GM19023 (cell line): ENCODE measurements around the gene DIABLO.
"Not testable (repeated sequence)": the region's sequence is repeated elsewhere in the genome, so short reads cannot be mapped to it uniquely, and the experiment has no call there.

Experiments used
- ATAC-seq: cut with Tn5 transposase; IDR thresholded peaks from one replicate; pipeline ENCODE4 v1.9.1; 2021; ENCODE audit warnings: mild to moderate bottlenecking, moderate library complexity; ENCODE audit not compliant: unreplicated experiment

Gene DIABLO

GRCh38 chr12:122225683-122226365 lies at the start of gene DIABLO:
Gene DIABLO (minus strand): TSS chr12:122226052. CDS start chr12:122226014, 38 bp downstream.
- peak; percentile 93 for ATAC-seq

- no peak for ATAC-seq
These were observed 49.6 kb upstream of the DIABLO start for GRCh38 chr12:122275459-122275858.

GRCh38 chr12:122266230-122266901 lies 40.5 kb upstream of the DIABLO start, which contains the start of gene VPS33A:
Gene VPS33A (minus strand): TSS chr12:122266494. CDS start chr12:122266408, 86 bp downstream.
- ATAC-seq: peak; percentile 87

- ATAC-seq: peak; percentile 30
These were observed 40.0 kb upstream of the DIABLO start for GRCh38 chr12:122265886-122266229.

GRCh38 chr12:122265476-122265875 lies 39.6 kb upstream of the DIABLO start:
- ATAC-seq: no peak

GRCh38 chr12:122260735-122261134 lies 34.9 kb upstream of the DIABLO start:
- not testable (repeated sequence) for ATAC-seq

GRCh38 chr12:122258939-122259338 lies 33.1 kb upstream of the DIABLO start:
- ATAC-seq: not testable (repeated sequence)

- not testable (repeated sequence) for ATAC-seq
These were observed 32.6 kb upstream of the DIABLO start for GRCh38 chr12:122258462-122258861.

GRCh38 chr12:122250536-122250935 lies 24.7 kb upstream of the DIABLO start:
- no peak for ATAC-seq

GRCh38 chr12:122250047-122250446 lies 24.2 kb upstream of the DIABLO start:
- ATAC-seq: no peak

GRCh38 chr12:122245553-122245952 lies 19.7 kb upstream of the DIABLO start:
- no peak for ATAC-seq

- ATAC-seq: no peak
These were observed 18.9 kb upstream of the DIABLO start for GRCh38 chr12:122244565-122245371.

- ATAC-seq: no peak
These were observed 18.1 kb upstream of the DIABLO start for GRCh38 chr12:122243965-122244364.

- ATAC-seq: no peak
These were observed 13.0 kb upstream of the DIABLO start for GRCh38 chr12:122238861-122239260.

- ATAC-seq: no peak
These were observed 9.9 kb upstream of the DIABLO start for GRCh38 chr12:122235741-122236140.

GRCh38 chr12:122232691-122233090 lies 6.8 kb upstream of the DIABLO start:
- ATAC-seq: no peak

- ATAC-seq: no peak
These were observed 4.9 kb upstream of the DIABLO start for GRCh38 chr12:122230798-122231197.

- no peak for ATAC-seq
These were observed 2.2 kb upstream of the DIABLO start for GRCh38 chr12:122228092-122228491.

GRCh38 chr12:122227341-122227740 lies 1.5 kb upstream of the DIABLO start:
- ATAC-seq: no peak

GRCh38 chr12:122226366-122227125 lies 694 bp upstream of the DIABLO start:
- ATAC-seq: no peak

- ATAC-seq: no peak
These were observed 9.4 kb downstream of the DIABLO start for GRCh38 chr12:122216445-122216844.
